ENCODE results near the gene CHST11.
"Not testable (repeated sequence)": the region's sequence is repeated elsewhere in the genome, so short reads cannot be mapped to it uniquely, and the experiment has no call there.

The CHST11 gene

DNA sequence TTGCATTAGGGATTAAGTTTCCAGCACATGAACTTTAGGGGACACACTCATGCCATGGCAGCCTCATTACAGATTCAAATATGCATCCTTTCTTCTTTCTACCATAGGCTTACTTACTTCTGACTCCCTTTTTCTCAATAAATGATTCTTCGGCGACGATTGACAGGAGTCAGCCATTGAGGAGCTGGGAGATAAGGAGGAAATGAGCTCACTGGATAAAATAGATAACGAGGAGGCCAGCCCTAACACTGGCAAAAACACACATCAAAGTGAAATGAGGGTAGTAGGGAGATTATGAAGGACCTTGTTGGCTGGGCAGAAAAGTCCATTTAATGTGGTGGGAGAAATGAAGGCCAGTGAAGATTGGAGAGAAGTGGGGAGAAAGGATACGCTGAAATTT is 329.1 kb downstream of the CHST11 start:
- no peak for DNase-seq (ENCODE audit: low read depth in 1 of 2, low spot score in 1 of 2)

DNA sequence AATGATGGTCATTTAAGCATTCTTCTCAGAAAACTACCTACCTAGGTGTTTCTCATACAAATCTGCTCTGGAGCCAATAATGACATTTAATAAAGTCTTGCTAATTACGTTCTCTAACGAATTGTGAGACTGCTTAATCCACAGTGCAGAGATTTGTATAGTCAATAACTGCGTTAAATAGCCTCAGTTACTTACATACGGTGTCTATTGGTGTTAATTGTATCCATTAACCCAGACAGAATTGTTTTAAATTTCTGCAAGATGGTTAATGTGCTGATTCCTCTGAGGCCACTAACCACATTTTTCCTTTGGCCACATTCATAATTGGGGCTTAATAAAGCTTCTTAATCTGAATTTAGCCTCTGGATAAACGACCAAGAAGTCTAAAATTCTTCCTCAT is 329.6 kb downstream of the CHST11 start:
- no peak for DNase-seq (ENCODE audit: low read depth in 1 of 2, low spot score in 1 of 2)

DNA sequence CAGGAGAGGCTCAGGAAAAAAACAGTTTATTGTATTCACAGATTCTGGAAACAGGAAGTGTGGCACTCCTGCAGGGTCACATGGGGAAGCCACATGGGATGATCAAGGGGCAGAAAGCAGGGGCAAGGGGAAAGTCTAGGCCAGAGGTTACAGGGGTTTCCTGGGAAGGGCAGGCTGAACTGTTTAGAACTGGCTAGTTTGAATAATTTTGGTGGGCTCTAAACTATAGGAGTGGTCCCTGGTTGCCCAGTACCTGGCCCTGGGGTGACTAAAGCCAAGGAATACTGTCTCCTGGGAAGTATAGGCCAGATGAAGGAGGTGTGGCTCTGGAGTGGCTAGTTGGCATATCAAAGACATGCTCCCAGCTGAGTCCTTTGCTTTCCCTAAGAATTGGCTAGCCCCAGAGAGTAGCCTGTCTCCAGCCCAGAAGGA is 332.1 kb downstream of the CHST11 start:
- DNase-seq (ENCODE audit: low read depth in 1 of 2, low spot score in 1 of 2), result no peak

DNA sequence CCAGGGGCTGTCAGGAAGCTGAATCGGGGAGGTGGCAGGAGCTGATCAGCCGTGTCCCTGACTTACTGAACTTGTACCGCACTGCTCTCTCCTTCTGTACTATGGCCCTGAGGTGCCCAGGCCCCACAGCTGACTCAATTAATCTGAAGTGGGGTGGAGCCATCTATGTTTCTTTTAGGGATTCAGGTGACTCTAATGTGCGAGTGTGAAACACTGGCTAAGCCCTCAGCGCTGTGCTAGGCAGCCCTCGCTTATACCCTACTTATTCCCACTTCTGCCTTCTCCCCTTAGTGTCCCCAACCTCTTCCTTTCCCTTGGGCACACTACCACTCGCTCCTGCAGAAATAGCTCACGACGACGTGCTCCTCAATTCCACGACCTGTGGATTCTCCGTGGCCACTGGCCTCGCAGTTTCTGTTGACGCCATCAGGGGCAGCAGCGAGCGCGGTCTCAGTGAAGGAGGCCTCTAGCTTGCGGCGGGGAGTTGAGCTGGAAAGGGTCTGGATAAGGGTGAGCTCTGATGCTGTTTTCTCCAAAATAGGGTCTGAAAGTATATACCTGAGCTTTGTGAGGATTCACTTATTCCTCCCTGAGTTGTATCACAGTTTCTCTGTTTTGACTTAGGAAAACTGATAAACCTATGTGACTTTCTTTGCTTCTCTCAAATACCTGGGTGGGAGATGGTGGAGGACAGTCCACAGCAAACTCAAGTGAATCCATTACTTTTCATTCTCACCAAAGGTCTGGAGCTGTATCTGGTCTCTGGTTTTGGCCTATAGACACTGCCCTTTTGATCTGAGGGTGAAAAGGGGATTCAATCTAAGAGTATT is 333.8 kb downstream of the CHST11 start:
- peak; percentile 13 to 14 for DNase-seq (ENCODE audit: low read depth in 1 of 2, low spot score in 1 of 2)

DNA sequence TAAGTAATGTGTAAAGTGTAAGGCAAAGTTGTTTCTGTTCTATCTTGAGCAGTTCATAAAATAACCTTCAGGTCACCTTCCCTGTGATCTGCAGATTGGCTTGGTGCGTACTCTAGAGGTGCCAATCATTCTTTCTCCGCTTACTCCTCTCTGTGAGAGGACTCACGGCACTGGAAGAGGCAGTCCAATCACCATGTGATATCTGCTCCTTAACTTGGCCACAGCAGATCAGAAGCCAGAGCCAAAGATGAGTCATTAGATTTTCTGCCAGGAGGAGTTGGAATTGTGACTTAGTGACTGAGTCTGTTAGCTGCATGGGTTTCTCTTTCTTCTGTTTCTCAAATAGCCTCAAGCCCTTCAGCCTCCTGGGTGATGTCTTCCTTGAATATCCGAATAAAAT is 335.8 kb downstream of the CHST11 start:
- no peak for DNase-seq (ENCODE audit: low read depth in 1 of 2, low spot score in 1 of 2)

DNA sequence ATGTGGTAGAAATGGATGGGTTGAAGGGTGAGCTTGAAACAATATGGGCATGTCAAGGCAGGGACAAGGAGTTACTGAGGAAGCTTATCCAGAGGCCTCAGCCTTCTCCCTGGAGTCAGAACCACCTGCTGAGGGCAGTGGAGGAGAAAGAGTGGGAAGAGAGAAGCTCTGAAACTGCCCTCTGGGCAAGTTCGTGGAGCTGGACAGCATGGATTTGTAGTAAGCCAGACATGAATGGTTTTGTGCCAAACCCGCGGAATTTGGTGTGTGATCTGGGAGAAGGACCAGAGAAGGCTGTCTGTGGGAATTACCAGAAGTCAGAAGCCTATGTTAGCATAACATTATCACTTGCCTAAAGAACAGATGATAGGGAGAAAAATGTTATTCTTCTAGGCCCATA is 336.5 kb downstream of the CHST11 start:
- no peak for DNase-seq (ENCODE audit: low read depth in 1 of 2, low spot score in 1 of 2)

DNA sequence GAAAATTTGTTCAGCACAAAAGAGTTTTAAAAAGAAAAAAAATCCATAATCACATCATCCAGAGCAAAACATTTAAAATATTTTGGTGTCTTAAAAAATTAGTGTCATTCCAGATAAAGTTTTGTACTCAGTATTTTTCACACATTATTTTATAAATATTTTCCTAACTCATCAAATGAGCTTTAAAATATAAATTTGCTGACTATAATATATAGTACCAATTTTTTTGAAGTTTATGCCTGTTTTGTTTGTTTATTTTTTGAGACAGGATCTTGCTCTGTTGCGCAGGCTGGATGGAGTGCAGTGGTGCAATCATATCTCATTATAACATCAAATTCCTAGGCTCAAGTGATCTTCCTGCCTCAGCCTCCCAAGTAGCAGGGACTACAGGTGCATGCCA is 337.2 kb downstream of the CHST11 start:
- no peak for DNase-seq (ENCODE audit: low read depth in 1 of 2, low spot score in 1 of 2)

DNA sequence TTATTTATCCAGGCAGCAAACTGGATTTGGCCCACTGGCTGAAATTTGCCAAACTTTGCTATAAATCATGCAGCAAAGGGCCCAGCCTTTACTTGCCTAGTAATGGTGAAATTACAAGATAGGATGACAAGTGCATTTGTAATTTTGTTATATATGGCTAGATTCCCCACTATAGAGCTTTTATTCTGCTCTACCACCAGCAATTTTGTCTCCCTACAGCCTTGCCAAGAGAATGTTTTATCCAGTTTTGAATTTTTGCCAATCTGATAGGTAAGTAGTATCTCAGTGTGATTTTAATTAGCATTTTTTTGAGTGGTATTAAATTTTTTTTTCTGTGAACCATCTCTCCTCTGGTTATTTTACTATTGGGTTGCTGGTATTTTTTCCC is 339.7 kb downstream of the CHST11 start:
- DNase-seq (ENCODE audit: low read depth in 1 of 2, low spot score in 1 of 2), result no peak

DNA sequence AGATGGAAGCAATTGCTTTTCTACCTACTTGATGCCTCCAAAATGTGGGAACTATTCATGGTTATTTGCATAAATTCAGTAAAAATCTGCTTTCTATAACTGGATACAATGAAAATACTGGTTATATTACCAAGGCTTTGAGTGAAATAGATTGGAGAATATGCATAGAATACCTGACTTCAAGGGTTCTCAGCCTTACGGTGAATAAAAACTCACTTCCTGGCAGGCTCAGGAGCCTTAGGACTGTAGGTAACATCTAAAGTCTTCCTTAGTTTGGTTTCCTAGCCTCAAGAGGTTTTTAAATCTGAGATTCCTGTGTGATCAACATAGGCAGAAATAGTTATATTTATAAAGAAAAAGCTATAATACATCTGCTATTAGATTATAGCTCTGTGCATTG is 342.7 kb downstream of the CHST11 start:
- no peak for DNase-seq (ENCODE audit: low read depth in 1 of 2, low spot score in 1 of 2)

DNA sequence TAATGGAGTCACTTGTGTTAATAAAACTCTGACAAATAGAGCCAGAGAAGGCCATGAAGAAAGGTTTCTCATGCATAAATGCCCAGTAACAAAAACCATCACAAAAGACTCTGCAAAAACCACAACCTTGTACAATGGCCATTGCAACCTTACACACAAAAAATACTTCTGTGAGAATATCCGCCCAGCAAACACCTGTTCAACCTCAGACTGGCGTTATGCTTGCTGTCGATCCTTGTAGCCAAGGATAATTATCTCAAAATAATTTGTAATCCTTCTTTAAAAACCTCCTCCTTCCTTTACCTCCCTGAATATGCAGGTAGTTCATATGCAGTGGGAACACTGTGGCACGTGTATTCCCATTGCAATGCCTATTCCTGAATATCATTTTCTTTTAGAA is 344.3 kb downstream of the CHST11 start:
- no peak for DNase-seq (ENCODE audit: low read depth in 1 of 2, low spot score in 1 of 2)

DNA sequence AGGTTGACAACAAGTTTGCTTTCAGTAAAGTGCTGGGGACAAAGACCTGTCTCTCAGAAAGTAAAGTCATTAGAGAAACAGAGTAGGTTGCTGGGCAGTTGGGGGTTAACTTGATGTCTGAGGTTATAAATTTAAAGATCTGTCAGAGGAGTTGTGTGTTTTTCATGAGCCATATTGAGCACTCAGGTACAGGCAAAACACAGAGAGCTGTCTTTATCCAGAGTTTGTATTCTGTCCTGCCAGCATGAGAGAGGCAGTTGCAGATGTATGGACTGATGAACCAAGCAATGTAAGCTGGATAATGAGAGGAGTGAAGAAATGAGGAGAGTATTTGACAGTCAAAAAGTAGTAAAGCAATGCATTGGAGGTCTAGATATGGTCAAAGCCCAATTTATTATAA is 344.7 kb downstream of the CHST11 start:
- DNase-seq (ENCODE audit: low read depth in 1 of 2, low spot score in 1 of 2), result no peak

DNA sequence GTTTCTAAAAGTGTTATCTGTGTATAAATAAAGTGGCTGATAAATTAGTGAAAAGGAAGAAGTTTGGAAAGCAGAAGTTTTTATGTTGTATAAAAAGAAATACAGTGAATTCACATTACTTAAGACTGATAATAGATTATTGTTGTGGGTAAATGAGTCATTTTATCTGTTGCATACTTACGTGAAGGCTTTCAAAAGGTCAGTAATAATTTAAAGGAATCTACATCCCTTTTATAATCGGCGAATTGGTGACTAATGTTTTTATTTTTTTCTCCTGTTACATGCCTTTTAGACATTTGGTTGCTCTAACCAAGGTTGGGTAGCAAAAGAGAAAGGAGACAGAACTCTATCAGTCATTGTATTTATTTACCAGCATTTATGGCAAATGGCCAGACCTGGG is 345.5 kb downstream of the CHST11 start:
- no peak for DNase-seq (ENCODE audit: low read depth in 1 of 2, low spot score in 1 of 2)

DNA sequence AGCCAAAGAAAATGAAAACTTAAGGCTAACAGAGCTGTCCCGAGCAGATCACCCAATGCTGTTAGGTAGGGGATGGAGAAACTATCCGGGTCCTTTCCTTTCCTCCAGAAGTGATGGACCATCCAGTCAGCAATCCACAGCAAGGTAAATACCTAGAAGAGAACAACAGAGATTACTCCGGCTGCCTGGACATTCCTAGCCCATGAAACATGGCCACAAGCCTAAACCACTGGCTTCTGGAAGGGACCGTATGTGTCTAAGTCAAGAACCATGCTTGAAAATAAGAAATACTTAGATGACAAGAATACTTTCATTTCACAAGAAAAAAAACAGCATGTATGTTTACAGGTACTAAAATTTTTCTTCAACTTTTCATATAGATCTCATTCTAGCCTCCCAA is 348.4 kb downstream of the CHST11 start:
- no peak for DNase-seq (ENCODE audit: low read depth in 1 of 2, low spot score in 1 of 2)

DNA sequence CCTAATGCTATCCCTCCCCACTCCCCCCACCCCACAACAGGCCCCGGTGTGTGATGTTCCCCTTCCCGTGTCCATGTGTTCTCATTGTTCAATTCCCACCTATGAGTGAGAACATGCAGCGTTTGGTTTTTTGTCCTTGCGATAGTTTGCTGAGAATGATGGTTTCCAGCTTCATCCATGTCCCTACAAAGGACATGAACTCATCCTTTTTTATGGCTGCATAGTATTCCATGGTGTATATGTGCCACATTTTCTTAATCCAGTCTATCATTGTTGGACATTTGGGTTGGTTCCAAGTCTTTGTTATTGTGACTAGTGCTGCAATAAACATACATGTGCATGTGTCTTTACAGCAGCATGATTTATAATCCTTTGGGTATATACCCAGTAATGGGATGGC is 349.4 kb downstream of the CHST11 start:
- not testable (repeated sequence) for DNase-seq (ENCODE audit: low read depth in 1 of 2, low spot score in 1 of 2)

DNA sequence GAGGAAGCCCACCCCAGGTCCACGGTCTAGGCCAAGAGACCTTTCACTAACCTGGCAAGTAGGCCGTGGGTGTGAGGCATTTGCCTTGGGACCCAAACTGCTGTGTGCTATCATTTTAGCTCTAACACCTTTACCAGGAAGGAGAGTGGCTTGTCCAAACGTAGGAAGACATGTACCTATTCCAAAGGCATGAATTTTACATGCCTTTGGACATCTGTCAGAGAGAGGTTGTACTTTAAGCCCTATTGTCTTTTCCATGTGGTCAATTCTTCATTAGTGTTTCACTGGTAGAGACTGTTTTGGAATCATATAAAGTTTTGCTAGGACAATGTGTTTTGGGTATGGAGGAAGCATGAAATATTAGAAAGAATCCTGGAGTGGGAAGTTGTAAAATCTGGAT is 352.5 kb downstream of the CHST11 start:
- DNase-seq (ENCODE audit: low read depth in 1 of 2, low spot score in 1 of 2), result no peak

DNA sequence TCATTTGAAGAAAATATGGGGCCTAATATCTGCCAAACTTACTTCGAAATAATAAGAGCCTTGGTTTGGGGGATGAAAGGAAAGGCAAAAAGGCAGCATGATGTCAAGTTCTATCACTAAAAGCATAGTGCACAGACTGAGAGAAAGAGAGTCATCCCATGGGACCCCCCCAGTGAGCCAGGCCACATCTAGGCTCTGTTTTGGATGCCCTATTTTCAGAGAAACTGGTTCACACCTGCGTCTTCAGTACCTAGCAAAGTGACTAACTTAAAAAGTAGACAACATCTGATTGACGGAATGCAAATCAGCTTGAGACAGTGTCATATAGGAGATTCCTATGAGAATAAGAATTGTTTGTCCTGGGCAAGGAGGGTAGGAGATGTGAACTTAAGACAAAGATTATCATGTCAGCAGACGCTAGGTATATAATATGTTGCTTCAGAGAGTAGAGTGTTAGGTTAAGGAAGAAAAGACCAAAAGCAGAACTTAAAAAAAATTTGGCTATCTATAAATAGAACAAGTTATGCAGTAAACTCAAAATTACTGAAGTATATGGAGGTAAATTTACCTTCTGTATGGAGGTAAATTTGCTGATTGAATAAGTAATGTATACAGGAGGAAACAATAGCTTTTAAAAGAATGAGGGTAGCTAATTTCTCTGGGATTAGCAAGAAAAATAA is 353.1 kb downstream of the CHST11 start:
- DNase-seq (ENCODE audit: low read depth in 1 of 2, low spot score in 1 of 2), result no peak
